ENCODE measurements around the gene SPRR5. TPM values are rescaled to one million over a fixed set of nuclear protein-coding genes. Genes with fewer than 3 reads are reported as not detected.

Gene SPRR5
- total RNA-seq, result not detected in 2 replicates

GRCh38 chr1:152946651-152947256 lies at the start of gene SPRR5:
Gene SPRR5, plus strand, starts transcription at chr1:152947206. Its CDS starts 1,349 bp downstream, at chr1:152948555.

GRCh38 chr1:152907686-152908601 lies 39.1 kb upstream of the SPRR5 start, which contains the start of gene IVL:
Gene IVL, plus strand, starts transcription at chr1:152908546. Its CDS starts 1,252 bp downstream, at chr1:152909798.

GRCh38 chr1:152970495-152970894 lies 23.5 kb downstream of the SPRR5 start, which contains the start of gene SPRR4:
Gene SPRR4, plus strand, starts transcription at chr1:152970648. Its CDS starts 1,243 bp downstream, at chr1:152971891.

GRCh38 chr1:152983743-152984142 lies 36.7 kb downstream of the SPRR5 start, which contains the start of gene SPRR1A:
Gene SPRR1A, plus strand, starts transcription at chr1:152984081. Its CDS starts 1,150 bp downstream, at chr1:152985231.

Other genes with a start within 250 kb of the SPRR5 start
- not detected in 2 replicates for gene LCE2A, start 248.9 kb upstream of the SPRR5 start, total RNA-seq
- gene LCE4A, start 239.0 kb upstream of the SPRR5 start, total RNA-seq, result not detected in 2 replicates
- not detected in 2 replicates for gene KPRP, start 189.2 kb upstream of the SPRR5 start, total RNA-seq
- gene LCE1F, start 172.1 kb upstream of the SPRR5 start, total RNA-seq, result not detected in 2 replicates
- gene LCE1E, start 160.9 kb upstream of the SPRR5 start, total RNA-seq, result not detected in 2 replicates
- gene LCE1D, start 150.5 kb upstream of the SPRR5 start, total RNA-seq, result not detected in 2 replicates
- gene LCE1C, start 140.6 kb upstream of the SPRR5 start, total RNA-seq, result not detected in 2 replicates
- not detected in 2 replicates for gene LCE1B, start 135.2 kb upstream of the SPRR5 start, total RNA-seq
- gene LCE1A, start 119.7 kb upstream of the SPRR5 start, total RNA-seq, result not detected in 2 replicates
- gene LCE6A, start 104.3 kb upstream of the SPRR5 start, total RNA-seq, result not detected in 2 replicates
- not detected in 2 replicates for gene LCE7A, start 87.2 kb upstream of the SPRR5 start, total RNA-seq
- gene SMCP, start 68.9 kb upstream of the SPRR5 start, total RNA-seq, result not detected in 2 replicates
- not detected in 2 replicates for gene IVL, start 38.7 kb upstream of the SPRR5 start, total RNA-seq
- gene SPRR4, start 23.4 kb downstream of the SPRR5 start, total RNA-seq, result not detected in 2 replicates
- not detected in 2 replicates for gene SPRR1A, start 36.9 kb downstream of the SPRR5 start, total RNA-seq
- gene SPRR3, start 54.5 kb downstream of the SPRR5 start, total RNA-seq, result not detected in 2 replicates
- not detected in 2 replicates for gene SPRR1B, start 84.0 kb downstream of the SPRR5 start, total RNA-seq
- not detected in 2 replicates for gene SPRR2D, start 93.9 kb downstream of the SPRR5 start, total RNA-seq
- not detected in 2 replicates for gene SPRR2A, start 110.3 kb downstream of the SPRR5 start, total RNA-seq
- gene SPRR2B, start 124.4 kb downstream of the SPRR5 start, total RNA-seq, result not detected in 2 replicates
- not detected in 2 replicates for gene SPRR2E, start 147.3 kb downstream of the SPRR5 start, total RNA-seq
- not detected in 2 replicates for gene SPRR2F, start 166.3 kb downstream of the SPRR5 start, total RNA-seq
- not detected in 2 replicates for gene SPRR2G, start 203.7 kb downstream of the SPRR5 start, total RNA-seq

All from smooth muscle cell of trachea (primary cell).